PFSK-1 (cell line): ENCODE results near the gene GSPT2. TPM values are rescaled to one million over a fixed set of nuclear protein-coding genes. Genes with fewer than 3 reads are reported as not detected.
"Not testable (repeated sequence)": the region's sequence is repeated elsewhere in the genome, so short reads cannot be mapped to it uniquely, and the experiment has no call there.

ENCODE experiments used
- FOXP2 ChIP-seq: optimal IDR thresholded peaks from 2 replicates; pipeline ENCODE3; 2011; ENCODE audit warnings: borderline replicate concordance, control low read depth, inconsistent platforms; ENCODE audit not compliant: insufficient read depth; ENCODE audit errors: extremely low read length, extremely low read depth
- POLR2AphosphoS5 ChIP-seq: IDR thresholded peaks from 2 replicates; pipeline ENCODE4 v1.6.1; 2012; ENCODE audit warnings: low read depth, mild to moderate bottlenecking, control low read depth, low read length, moderate library complexity
- SIN3A ChIP-seq: IDR thresholded peaks from 2 replicates; pipeline ENCODE4 v1.6.1; 2012; ENCODE audit warnings: mild to moderate bottlenecking, low read length, moderate library complexity, borderline replicate concordance; ENCODE audit not compliant: insufficient read depth
- TAF1 ChIP-seq: IDR thresholded peaks from 2 replicates; pipeline ENCODE4 v1.6.1; 2012; ENCODE audit warnings: low read length, control low read depth, borderline replicate concordance; ENCODE audit not compliant: insufficient read depth
- polyA plus RNA-seq: library from polyadenylated mRNA; unstranded; fragments of >200 nt; gene quantifications from one replicate; pipeline ENCODE4 v1.2.1, GENCODE V29; 2012; ENCODE audit warnings: low read depth, missing spikeins; ENCODE audit not compliant: insufficient read length
- TF ChIP-seq, protein P1 (sequence below), 2 experiments: IDR thresholded peaks; 2 replicates each; pipeline versions ENCODE4 v1.6.1 to v1.8.0; 2011 to 2012; ENCODE audit warnings: low read depth in 2 of 2, low read length in 2 of 2, control low read depth in 1 of 2, inconsistent platforms in 1 of 2, mild to moderate bottlenecking in 1 of 2, moderate library complexity in 1 of 2; ENCODE audit not compliant: insufficient read depth in 1 of 2

The GSPT2 gene
- 5.2 TPM for polyA plus RNA-seq

DNA sequence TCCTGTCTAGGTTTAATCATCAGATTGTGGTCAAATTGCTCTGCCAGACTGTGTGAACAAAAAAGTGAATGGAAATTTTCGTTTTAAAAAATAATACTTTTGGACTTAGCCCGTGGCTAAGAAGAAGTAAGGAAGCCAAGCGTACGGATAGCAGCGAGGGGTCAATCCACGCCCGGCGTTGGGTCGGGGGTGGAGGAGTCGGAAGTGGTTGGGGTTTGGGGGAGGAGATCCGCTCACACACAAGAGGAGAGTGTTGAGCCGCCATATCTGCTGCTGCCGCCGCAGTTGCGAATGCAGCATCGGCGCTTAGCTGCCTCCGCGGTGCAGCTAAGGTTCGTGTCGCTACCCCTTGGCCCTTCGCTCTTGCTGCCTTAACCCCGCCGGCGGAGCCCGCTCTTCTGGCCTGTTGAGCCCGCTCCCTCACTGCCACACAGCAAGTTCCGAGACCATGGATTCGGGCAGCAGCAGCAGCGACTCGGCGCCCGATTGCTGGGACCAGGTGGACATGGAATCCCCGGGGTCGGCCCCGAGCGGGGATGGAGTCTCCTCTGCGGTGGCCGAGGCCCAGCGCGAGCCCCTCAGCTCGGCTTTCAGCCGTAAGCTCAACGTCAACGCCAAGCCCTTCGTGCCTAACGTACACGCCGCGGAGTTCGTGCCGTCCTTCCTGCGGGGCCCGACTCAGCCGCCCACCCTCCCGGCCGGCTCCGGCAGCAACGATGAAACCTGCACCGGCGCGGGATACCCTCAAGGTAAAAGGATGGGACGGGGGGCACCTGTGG, at the start of gene GSPT2:
GSPT2 (plus strand) TSS at position 264 of the 779 bp plus-strand sequence; CDS start at position 449, 185 bp downstream.
- TF ChIP-seq SIN3A (no peak), TAF1 (peak; percentile 55; the same call in 1 of the 2 replicates), POLR2AphosphoS5 (peak; percentile 66), FOXP2 (no peak)

DNA sequence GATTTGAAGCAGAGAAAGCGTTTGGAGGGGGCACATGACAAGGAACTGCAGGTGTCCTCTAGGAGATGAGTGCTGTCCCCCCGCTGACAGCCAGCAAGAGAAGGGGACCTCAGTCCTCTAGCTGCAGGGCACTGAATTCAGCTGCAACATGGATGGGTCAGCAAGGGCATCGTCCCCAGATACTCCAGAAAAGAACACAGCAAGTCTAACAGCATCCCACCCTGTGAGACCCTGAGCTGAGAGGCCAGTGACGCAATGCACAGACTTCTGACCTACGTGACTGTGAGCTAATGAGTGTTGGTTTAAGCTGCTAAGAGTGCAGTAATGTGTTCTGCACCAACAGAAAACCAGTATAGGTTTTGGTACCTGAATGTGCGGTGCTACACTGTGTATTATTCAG, 49.0 kb upstream of the GSPT2 start:
- TF ChIP-seq FOXP2 (no peak), SIN3A (no peak), TAF1 (no peak), POLR2AphosphoS5 (no peak)
- TF ChIP-seq, protein P1, sequence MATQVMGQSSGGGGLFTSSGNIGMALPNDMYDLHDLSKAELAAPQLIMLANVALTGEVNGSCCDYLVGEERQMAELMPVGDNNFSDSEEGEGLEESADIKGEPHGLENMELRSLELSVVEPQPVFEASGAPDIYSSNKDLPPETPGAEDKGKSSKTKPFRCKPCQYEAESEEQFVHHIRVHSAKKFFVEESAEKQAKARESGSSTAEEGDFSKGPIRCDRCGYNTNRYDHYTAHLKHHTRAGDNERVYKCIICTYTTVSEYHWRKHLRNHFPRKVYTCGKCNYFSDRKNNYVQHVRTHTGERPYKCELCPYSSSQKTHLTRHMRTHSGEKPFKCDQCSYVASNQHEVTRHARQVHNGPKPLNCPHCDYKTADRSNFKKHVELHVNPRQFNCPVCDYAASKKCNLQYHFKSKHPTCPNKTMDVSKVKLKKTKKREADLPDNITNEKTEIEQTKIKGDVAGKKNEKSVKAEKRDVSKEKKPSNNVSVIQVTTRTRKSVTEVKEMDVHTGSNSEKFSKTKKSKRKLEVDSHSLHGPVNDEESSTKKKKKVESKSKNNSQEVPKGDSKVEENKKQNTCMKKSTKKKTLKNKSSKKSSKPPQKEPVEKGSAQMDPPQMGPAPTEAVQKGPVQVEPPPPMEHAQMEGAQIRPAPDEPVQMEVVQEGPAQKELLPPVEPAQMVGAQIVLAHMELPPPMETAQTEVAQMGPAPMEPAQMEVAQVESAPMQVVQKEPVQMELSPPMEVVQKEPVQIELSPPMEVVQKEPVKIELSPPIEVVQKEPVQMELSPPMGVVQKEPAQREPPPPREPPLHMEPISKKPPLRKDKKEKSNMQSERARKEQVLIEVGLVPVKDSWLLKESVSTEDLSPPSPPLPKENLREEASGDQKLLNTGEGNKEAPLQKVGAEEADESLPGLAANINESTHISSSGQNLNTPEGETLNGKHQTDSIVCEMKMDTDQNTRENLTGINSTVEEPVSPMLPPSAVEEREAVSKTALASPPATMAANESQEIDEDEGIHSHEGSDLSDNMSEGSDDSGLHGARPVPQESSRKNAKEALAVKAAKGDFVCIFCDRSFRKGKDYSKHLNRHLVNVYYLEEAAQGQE (IDR thresholded peaks at IDR 0.05; ENCODE audit: insufficient read depth in 1 of 2, low read depth in 2 of 2, low read length in 2 of 2) = no peak

- TF ChIP-seq, protein P1 (IDR thresholded peaks at IDR 0.05; ENCODE audit: insufficient read depth in 1 of 2, low read depth in 2 of 2, low read length in 2 of 2) = no peak
Observed at GRCh38 chrX:51697397-51697796, 45.8 kb upstream of the GSPT2 start.

DNA sequence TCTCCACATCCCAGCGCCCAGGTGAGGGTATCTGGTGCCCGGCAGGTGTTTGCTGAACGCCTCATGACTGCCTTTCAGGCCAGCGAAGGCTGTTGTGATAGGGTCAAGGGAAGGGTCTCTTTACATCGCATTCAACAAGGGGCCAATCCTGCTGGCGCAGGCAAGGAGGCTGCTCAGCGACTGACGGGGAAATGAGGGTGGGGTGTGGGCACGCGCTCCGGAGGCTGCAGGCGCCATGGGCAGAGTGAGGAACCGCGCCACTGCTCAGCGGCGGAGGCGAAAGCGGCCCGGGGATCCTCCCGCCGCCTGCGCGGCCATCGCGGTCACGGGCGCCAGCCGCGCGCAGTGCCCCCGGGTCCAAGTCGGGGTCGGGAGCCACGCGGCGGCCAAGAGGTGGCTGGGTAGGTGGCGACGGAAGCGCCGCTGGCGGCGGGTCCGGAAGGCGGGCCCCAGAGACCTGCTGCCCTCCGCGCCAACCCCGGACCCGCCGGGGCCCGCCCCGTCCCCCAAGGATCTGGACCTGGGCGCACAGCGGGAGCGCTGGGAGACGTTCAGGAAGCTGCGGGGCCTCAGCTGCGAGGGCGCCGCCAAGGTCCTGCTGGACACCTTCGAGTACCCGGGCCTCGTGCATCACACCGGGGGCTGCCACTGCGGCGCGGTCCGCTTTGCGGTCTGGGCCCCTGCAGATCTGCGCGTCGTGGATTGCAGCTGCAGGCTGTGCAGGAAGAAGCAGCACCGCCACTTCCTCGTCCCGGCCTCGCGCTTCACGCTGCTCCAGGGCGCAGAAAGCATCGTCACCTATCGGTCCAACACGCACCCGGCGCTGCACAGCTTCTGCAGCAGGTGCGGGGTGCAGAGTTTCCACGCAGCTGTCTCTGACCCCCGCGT, 32.7 kb upstream of the GSPT2 start, which contains the start of gene CENPVL1:
CENPVL1 (plus strand) TSS at position 236 of the 888 bp plus-strand sequence; CDS start at position 236, 0 bp downstream.
- not testable (repeated sequence) for TF ChIP-seq FOXP2, POLR2AphosphoS5, SIN3A

DNA sequence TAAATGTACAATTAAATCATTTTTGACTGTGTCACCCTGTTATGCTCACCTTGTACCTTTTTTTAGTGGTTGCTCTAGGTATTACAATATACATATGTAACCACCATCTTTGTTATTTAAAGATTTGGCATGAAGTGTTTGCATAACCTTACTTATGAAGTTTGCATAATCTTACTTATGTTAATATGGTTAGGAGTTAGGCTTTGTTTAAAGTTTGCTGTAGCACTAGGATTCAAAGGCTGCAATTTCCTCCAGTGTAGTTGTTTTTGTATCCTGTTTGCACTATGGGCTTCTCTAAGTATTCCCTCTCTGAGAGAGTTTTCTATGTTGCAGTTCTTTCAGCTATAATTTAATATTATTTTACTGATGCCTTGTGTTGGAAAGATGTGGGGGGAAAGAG, 15.0 kb upstream of the GSPT2 start:
- TF ChIP-seq FOXP2 = no peak
- TF ChIP-seq, protein P1 (IDR thresholded peaks at IDR 0.05; ENCODE audit: insufficient read depth in 1 of 2, low read depth in 2 of 2, low read length in 2 of 2) = no peak
- no peak for TF ChIP-seq SIN3A
- TF ChIP-seq POLR2AphosphoS5 = no peak
- no peak for TF ChIP-seq TAF1

DNA sequence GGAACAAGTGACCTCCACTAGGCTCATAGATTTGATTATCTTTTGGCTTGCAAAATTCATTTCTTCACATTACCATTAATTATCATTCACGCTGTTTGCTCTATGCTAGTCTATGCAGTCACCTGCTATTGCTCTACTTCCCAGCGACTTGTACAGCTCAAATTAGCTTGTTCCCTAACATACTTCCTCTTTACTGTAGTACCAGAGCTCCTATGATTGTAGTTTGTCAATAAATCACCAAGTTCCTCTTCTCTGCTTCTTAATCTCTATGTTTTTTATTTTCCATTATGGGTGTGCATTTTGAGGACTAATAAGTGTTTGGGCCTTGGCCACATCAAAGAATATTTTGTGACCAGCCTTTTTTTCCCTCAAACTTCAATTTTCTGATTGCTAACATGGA, 6.2 kb upstream of the GSPT2 start:
- TF ChIP-seq, protein P1 (IDR thresholded peaks at IDR 0.05; ENCODE audit: insufficient read depth in 1 of 2, low read depth in 2 of 2, low read length in 2 of 2) = no peak
